OCI-LY7 (cell line): Measurements from ENCODE around the gene DDR1. TPM values are rescaled to one million over a fixed set of nuclear protein-coding genes. Genes with fewer than 3 reads are reported as not detected.

Experiments used
- BruUV-seq: library from RNA; stranded (reverse); fragments of 400-500 nt; replicated peaks from 2 replicates; lab custom pipeline; 2021; lab: Mats Ljungman, UMichigan
- CTCF ChIA-PET: fragments of 300-600 bp; sonication (Branson Sonifier 250); formaldehyde crosslinking; loops from one replicate; lab custom pipeline; 2022; ENCODE audit warnings: antibody characterized with exemption; ENCODE audit not compliant: unreplicated experiment; lab: Charles Lee
- POLR2A ChIA-PET: fragments of 300-600 bp; sonication (Branson Sonifier 250); formaldehyde crosslinking; loops from one replicate; lab custom pipeline; 2022; ENCODE audit warnings: antibody characterized with exemption; lab: Charles Lee
- DNase-seq: peaks from one replicate; pipeline ENCODE4 v3.0.0-alpha.2; 2015; ENCODE audit warnings: low spot score
- H2AFZ ChIP-seq: fragments of 200-600 bp; sonication (generic), shearing (Covaris generic); 2 replicates; pipeline ENCODE4 v1.6.1; 2014; ENCODE audit warnings: mild to moderate bottlenecking, antibody characterized with exemption, low read length, moderate library complexity
- H3K27ac ChIP-seq: fragments of 200-600 bp; sonication (generic); 2 replicates; pipeline ENCODE4 v1.5.1; 2014; ENCODE audit warnings: mixed run types, low read depth, mild to moderate bottlenecking, moderate library complexity, low read length, inconsistent platforms; ENCODE audit not compliant: poor library complexity, severe bottlenecking
- H3K36me3 ChIP-seq: fragments of 200-600 bp; sonication (generic); 2 replicates; pipeline ENCODE4 v1.6.1; 2014; ENCODE audit warnings: mild to moderate bottlenecking, antibody characterized with exemption, low read length, moderate library complexity, mixed read lengths; ENCODE audit not compliant: insufficient read depth
- H3K4me1 ChIP-seq: fragments of 200-600 bp; sonication (generic); 2 replicates; pipeline ENCODE4 v1.5.1; 2014; ENCODE audit warnings: mild to moderate bottlenecking, low read length; ENCODE audit not compliant: insufficient read depth, poor library complexity, severe bottlenecking
- H3K4me2 ChIP-seq: fragments of 200-600 bp; sonication (generic); 2 replicates; pipeline ENCODE4 v1.6.1; 2014; ENCODE audit warnings: mild to moderate bottlenecking, low read length
- H3K4me3 ChIP-seq: fragments of 200-600 bp; sonication (generic); 2 replicates; pipeline ENCODE4 v1.5.1; 2014; ENCODE audit warnings: mild to moderate bottlenecking, low read depth, low read length; ENCODE audit not compliant: poor library complexity, severe bottlenecking
- H3K79me2 ChIP-seq: fragments of 200-600 bp; sonication (generic); 2 replicates; pipeline ENCODE4 v1.6.1; 2016; ENCODE audit warnings: low read depth, mild to moderate bottlenecking, low read length, moderate library complexity, mixed read lengths; ENCODE audit not compliant: insufficient read depth
- H3K9me2 ChIP-seq: fragments of 200-600 bp; sonication (generic); 2 replicates; pipeline ENCODE4 v1.6.1; 2016; ENCODE audit warnings: mild to moderate bottlenecking, low read length, mixed read lengths; ENCODE audit not compliant: insufficient read depth
- H3K9me3 ChIP-seq: fragments of 200-600 bp; sonication (generic); 2 replicates; pipeline ENCODE4 v1.6.1; 2014; ENCODE audit warnings: mild to moderate bottlenecking, mixed run types, low read length, mixed read lengths
- H4K20me1 ChIP-seq: fragments of 200-600 bp; sonication (generic); 2 replicates; pipeline ENCODE4 v1.6.1; 2014; ENCODE audit warnings: mild to moderate bottlenecking, antibody characterized with exemption, low read length, moderate library complexity, mixed read lengths; ENCODE audit not compliant: insufficient read depth
- EZH2phosphoT487 ChIP-seq: fragments of 200-600 bp; sonication (generic); IDR thresholded peaks from 2 replicates; pipeline ENCODE4 v1.6.1; 2018; ENCODE audit warnings: low read depth, borderline replicate concordance, mild to moderate bottlenecking, mixed run types, antibody characterized with exemption, low read length, moderate library complexity, mixed read lengths
- intact Hi-C: fragments of 100-400 bp; cut with micrococcal nuclease; formaldehyde crosslinking; loops from one replicate; pipeline ENCODE4 v1.10.0; 2022; ENCODE audit not compliant: unreplicated experiment
- total RNA-seq, 2 experiments: library from RNA; depleted of rRNA in 1 of 2; stranded (reverse); fragments of >200 nt in 1 of 2; shearing (Covaris generic) in 1 of 2; gene quantifications; 2 replicates each; pipeline ENCODE4 v1.2.3, GENCODE V29; 2014 to 2022
- TF ChIP-seq, protein P1 (sequence below): fragments of 200-600 bp; sonication (generic); conservative IDR thresholded peaks from 2 replicates; pipeline ENCODE4 v1.5.1; 2014; ENCODE audit warnings: mild to moderate bottlenecking, antibody characterized with exemption, low read length, moderate library complexity, mixed read lengths

Gene DDR1
- total RNA-seq, 2 experiments from 2014 or later, result 14.0 to 30.3 TPM

GRCh38 chr6:30885999-30886896 lies 1.9 kb downstream of the DDR1 start:
- intact Hi-C loops, result loop anchor here (2.0 to 10.0 kb wide), 2 partner anchors 29 to 211 kb away; partner anchors contain the start of genes DHX16 and VARS2
- no peak overlapping the region for H3K27ac ChIP-seq
- peak overlapping the region; percentile 75 for H3K4me2 ChIP-seq
- TF ChIP-seq EZH2phosphoT487, result no peak
- TF ChIP-seq, protein P1, sequence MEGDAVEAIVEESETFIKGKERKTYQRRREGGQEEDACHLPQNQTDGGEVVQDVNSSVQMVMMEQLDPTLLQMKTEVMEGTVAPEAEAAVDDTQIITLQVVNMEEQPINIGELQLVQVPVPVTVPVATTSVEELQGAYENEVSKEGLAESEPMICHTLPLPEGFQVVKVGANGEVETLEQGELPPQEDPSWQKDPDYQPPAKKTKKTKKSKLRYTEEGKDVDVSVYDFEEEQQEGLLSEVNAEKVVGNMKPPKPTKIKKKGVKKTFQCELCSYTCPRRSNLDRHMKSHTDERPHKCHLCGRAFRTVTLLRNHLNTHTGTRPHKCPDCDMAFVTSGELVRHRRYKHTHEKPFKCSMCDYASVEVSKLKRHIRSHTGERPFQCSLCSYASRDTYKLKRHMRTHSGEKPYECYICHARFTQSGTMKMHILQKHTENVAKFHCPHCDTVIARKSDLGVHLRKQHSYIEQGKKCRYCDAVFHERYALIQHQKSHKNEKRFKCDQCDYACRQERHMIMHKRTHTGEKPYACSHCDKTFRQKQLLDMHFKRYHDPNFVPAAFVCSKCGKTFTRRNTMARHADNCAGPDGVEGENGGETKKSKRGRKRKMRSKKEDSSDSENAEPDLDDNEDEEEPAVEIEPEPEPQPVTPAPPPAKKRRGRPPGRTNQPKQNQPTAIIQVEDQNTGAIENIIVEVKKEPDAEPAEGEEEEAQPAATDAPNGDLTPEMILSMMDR, result no peak
- no peaks in the 10 kb centered on the region for H3K79me2 ChIP-seq
- peak overlapping the region; percentile 68 for H3K4me3 ChIP-seq
- H4K20me1 ChIP-seq, result no peaks in the 10 kb centered on the region
- no peak overlapping the region for H2AFZ ChIP-seq
- H3K4me1 ChIP-seq, result peaks cover 53% of the 10 kb centered on the region
- CTCF ChIA-PET, result interaction anchor here (0.9 kb wide), 1 partner anchor 10 kb away, joined by 3 read pairs; no protein-coding TSS in a partner anchor
- no peaks in the 10 kb centered on the region for H3K9me3 ChIP-seq
- H3K9me2 ChIP-seq, result no peaks in the 10 kb centered on the region
- BruUV-seq, result no TSS peak
- no peak for DNase-seq
- H3K36me3 ChIP-seq, result 0 out of 2 replicates have a peak, but pooled peaks cover 3% of the 10 kb centered on the region
- POLR2A ChIA-PET, result no interaction called here

DNA sequence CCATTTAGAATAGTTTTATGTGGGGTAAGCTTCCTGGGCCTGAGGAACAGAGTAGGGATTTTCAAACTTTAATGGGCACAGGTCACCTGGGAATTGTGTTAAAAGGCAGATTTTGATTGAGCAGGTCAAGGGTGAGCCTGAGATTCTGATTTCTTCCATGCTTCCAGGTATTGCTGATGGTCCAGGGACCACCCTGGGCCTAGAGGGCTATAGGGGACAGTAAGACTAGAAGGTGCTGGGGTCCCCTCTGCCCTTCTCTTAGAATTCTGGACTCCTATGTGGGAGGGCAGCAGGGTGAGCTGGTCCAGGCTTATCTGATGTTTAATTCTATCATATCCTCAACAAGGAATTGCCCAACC lies 2.6 kb downstream of the DDR1 start:
- H3K4me2 ChIP-seq, result no peak overlapping the region
- H3K4me1 ChIP-seq, result peaks cover 49% of the 10 kb centered on the region
- H3K9me3 ChIP-seq, result no peaks in the 10 kb centered on the region
- 0 out of 2 replicates have a peak, but pooled peaks cover 3% of the 10 kb centered on the region for H3K36me3 ChIP-seq
- H3K27ac ChIP-seq, result no peak overlapping the region
- CTCF ChIA-PET, result no interaction called here
- no peaks in the 10 kb centered on the region for H4K20me1 ChIP-seq
- no peaks in the 10 kb centered on the region for H3K79me2 ChIP-seq
- H2AFZ ChIP-seq, result no peak overlapping the region
- DNase-seq, result no peak
- no peaks in the 10 kb centered on the region for H3K9me2 ChIP-seq
- H3K4me3 ChIP-seq, result no peak overlapping the region
- intact Hi-C loops, result loop anchor here (10.0 kb wide), 1 partner anchor 212 kb away; the partner anchor contains the start of gene DHX16
- TF ChIP-seq, protein P1, result no peak
- no peak for TF ChIP-seq EZH2phosphoT487
- BruUV-seq, result no TSS peak
- POLR2A ChIA-PET, result no interaction called here
